ENCODE measurements around the gene RETREG2.
A peak's percentile ranks its signal among the peaks of the same experiment; 100 is the strongest.

RETREG2 gene

GRCh38 chr2:219213486-219214071 is 35.5 kb downstream of the RETREG2 start:
- no peaks in the 10 kb centered on the region for H3K9me3 ChIP-seq (ENCODE audit: control extremely low read depth in 1 of 5, control insufficient read depth in 4 of 5, insufficient read depth in 2 of 5, low read depth in 1 of 5, low read length in 4 of 5)
- DNase-seq = no peak
- H3K27me3 ChIP-seq (replicated peaks in 2 of 5; ENCODE audit: control insufficient read depth in 4 of 5, insufficient read depth in 5 of 5, low read length in 4 of 5) = no peaks in the 10 kb centered on the region
- ChIA-PET CTCF (interaction anchor here (0.9 to 17.2 kb wide), 9 partner anchors 15 to 86 kb away, joined by 3 to 238 read pairs (median 28); partner anchors contain the start of genes ANKZF1, ATG9A, CNPPD1 and GLB1L), POLR2A (no interaction called here)
- H3K27ac ChIP-seq (ENCODE audit: insufficient read depth in 1 of 2, low read depth in 1 of 2, low read length in 2 of 2, poor library complexity in 1 of 2, severe bottlenecking in 2 of 2) = no peak overlapping the region
- 98% methylated on average over 10 of the region's 10 CpGs for WGBS (ENCODE audit: insufficient coverage)
- no peak overlapping the region for H3K4me3 ChIP-seq (ENCODE audit: control insufficient read depth in 1 of 7, extremely low read depth in 1 of 7, insufficient read depth in 4 of 7, low read depth in 2 of 7, low read length in 6 of 7)
- H3K36me3 ChIP-seq (ENCODE audit: control insufficient read depth in 4 of 4, insufficient read depth in 4 of 4, low read length in 3 of 4) = peaks cover 2 to 14% (median 10%) of the 10 kb centered on the region in 4 experiments
- H3K4me1 ChIP-seq (ENCODE audit: control extremely low read depth in 1 of 4, control insufficient read depth in 4 of 4, insufficient read depth in 4 of 4, low read length in 3 of 4) = peaks cover 12 to 50% (median 48%) of the 10 kb centered on the region in 4 experiments

GRCh38 chr2:219214141-219214540 is 36.1 kb downstream of the RETREG2 start:
- 97% methylated on average over 9 of the region's 15 CpGs for WGBS (ENCODE audit: insufficient coverage)
- peaks cover 2 to 10% (median 10%) of the 10 kb centered on the region in 4 experiments for H3K36me3 ChIP-seq (ENCODE audit: control insufficient read depth in 4 of 4, insufficient read depth in 4 of 4, low read length in 3 of 4)
- H3K9me3 ChIP-seq (ENCODE audit: control extremely low read depth in 1 of 5, control insufficient read depth in 4 of 5, insufficient read depth in 2 of 5, low read depth in 1 of 5, low read length in 4 of 5) = no peaks in the 10 kb centered on the region
- no peaks in the 10 kb centered on the region for H3K27me3 ChIP-seq (replicated peaks in 2 of 5; ENCODE audit: control insufficient read depth in 4 of 5, insufficient read depth in 5 of 5, low read length in 4 of 5)
- H3K4me1 ChIP-seq (ENCODE audit: control extremely low read depth in 1 of 4, control insufficient read depth in 4 of 4, insufficient read depth in 4 of 4, low read length in 3 of 4) = peaks cover 8 to 50% (median 48%) of the 10 kb centered on the region in 4 experiments
- H3K27ac ChIP-seq (ENCODE audit: insufficient read depth in 1 of 2, low read depth in 1 of 2, low read length in 2 of 2, poor library complexity in 1 of 2, severe bottlenecking in 2 of 2) = no peak overlapping the region
- no peak for DNase-seq
- ChIA-PET CTCF (interaction anchor here (1.0 to 17.2 kb wide), 8 partner anchors 10 to 81 kb away, joined by 3 to 238 read pairs (median 22); partner anchors contain the start of genes ANKZF1, ATG9A, CNPPD1 and NHEJ1), POLR2A (no interaction called here)
- H3K4me3 ChIP-seq (ENCODE audit: control insufficient read depth in 1 of 7, extremely low read depth in 1 of 7, insufficient read depth in 4 of 7, low read depth in 2 of 7, low read length in 6 of 7) = no peak overlapping the region

- H3K27ac ChIP-seq (ENCODE audit: insufficient read depth in 1 of 2, low read depth in 1 of 2, low read length in 2 of 2, poor library complexity in 1 of 2, severe bottlenecking in 2 of 2) = no peak overlapping the region
- H3K27me3 ChIP-seq (replicated peaks in 2 of 5; ENCODE audit: control insufficient read depth in 4 of 5, insufficient read depth in 5 of 5, low read length in 4 of 5) = no peaks in the 10 kb centered on the region
- POLR2A ChIA-PET = no interaction called here
- H3K36me3 ChIP-seq (ENCODE audit: control insufficient read depth in 4 of 4, insufficient read depth in 4 of 4, low read length in 3 of 4) = peaks cover 2 to 11% (median 10%) of the 10 kb centered on the region in 4 experiments
- CTCF ChIA-PET = interaction anchor here (0.6 to 17.2 kb wide), 10 partner anchors 11 to 80 kb away, joined by 3 to 238 read pairs (median 10); partner anchors contain the start of genes ANKZF1, ATG9A, CNPPD1 and NHEJ1
- peaks cover 5 to 50% (median 44%) of the 10 kb centered on the region in 4 experiments for H3K4me1 ChIP-seq (ENCODE audit: control extremely low read depth in 1 of 4, control insufficient read depth in 4 of 4, insufficient read depth in 4 of 4, low read length in 3 of 4)
- no peak for DNase-seq
- no peak overlapping the region for H3K4me3 ChIP-seq (ENCODE audit: control insufficient read depth in 1 of 7, extremely low read depth in 1 of 7, insufficient read depth in 4 of 7, low read depth in 2 of 7, low read length in 6 of 7)
- no peaks in the 10 kb centered on the region for H3K9me3 ChIP-seq (ENCODE audit: control extremely low read depth in 1 of 5, control insufficient read depth in 4 of 5, insufficient read depth in 2 of 5, low read depth in 1 of 5, low read length in 4 of 5)
- 97% methylated on average over 5 of the region's 6 CpGs for WGBS (ENCODE audit: insufficient coverage)
Measured at GRCh38 chr2:219214786-219215185, 36.7 kb downstream of the RETREG2 start.

- 96% methylated on average over 27 of the region's 27 CpGs for WGBS (ENCODE audit: insufficient coverage)
- Histone ChIP-seq H3K27me3 (replicated peaks in 2 of 5; ENCODE audit: control insufficient read depth in 4 of 5, insufficient read depth in 5 of 5, low read length in 4 of 5) (no peaks in the 10 kb centered on the region), H3K9me3 (ENCODE audit: control extremely low read depth in 1 of 5, control insufficient read depth in 4 of 5, insufficient read depth in 2 of 5, low read depth in 1 of 5, low read length in 4 of 5) (no peaks in the 10 kb centered on the region), H3K4me1 (ENCODE audit: control extremely low read depth in 1 of 4, control insufficient read depth in 4 of 4, insufficient read depth in 4 of 4, low read length in 3 of 4) (peaks cover 0 to 41% (median 32%) of the 10 kb centered on the region in 4 experiments), H3K36me3 (ENCODE audit: control insufficient read depth in 4 of 4, insufficient read depth in 4 of 4, low read length in 3 of 4) (peaks cover 5 to 24% (median 18%) of the 10 kb centered on the region in 4 experiments), H3K4me3 (ENCODE audit: control insufficient read depth in 1 of 7, extremely low read depth in 1 of 7, insufficient read depth in 4 of 7, low read depth in 2 of 7, low read length in 6 of 7) (no peak overlapping the region), H3K27ac (ENCODE audit: insufficient read depth in 1 of 2, low read depth in 1 of 2, low read length in 2 of 2, poor library complexity in 1 of 2, severe bottlenecking in 2 of 2) (no peak overlapping the region)
- CTCF ChIA-PET = interaction anchor here (1.1 to 17.2 kb wide), 9 partner anchors 10 to 62 kb away, joined by 3 to 238 read pairs (median 6); partner anchors contain the start of genes ANKZF1, ATG9A, CNPPD1 and NHEJ1
- no peak for DNase-seq
- POLR2A ChIA-PET = no interaction called here
Measured at GRCh38 chr2:219215871-219216534, 37.9 kb downstream of the RETREG2 start.

- DNase-seq = no peak
- no peak overlapping the region for H3K4me3 ChIP-seq (ENCODE audit: control insufficient read depth in 1 of 7, extremely low read depth in 1 of 7, insufficient read depth in 4 of 7, low read depth in 2 of 7, low read length in 6 of 7)
- 95% methylated on average over 5 of the region's 6 CpGs for WGBS (ENCODE audit: insufficient coverage)
Measured at GRCh38 chr2:219216535-219216915, 38.5 kb downstream of the RETREG2 start.

GRCh38 chr2:219218217-219218731 is 40.2 kb downstream of the RETREG2 start:
- no peaks in the 10 kb centered on the region for H3K27me3 ChIP-seq (replicated peaks in 2 of 5; ENCODE audit: control insufficient read depth in 4 of 5, insufficient read depth in 5 of 5, low read length in 4 of 5)
- H3K27ac ChIP-seq (ENCODE audit: insufficient read depth in 1 of 2, low read depth in 1 of 2, low read length in 2 of 2, poor library complexity in 1 of 2, severe bottlenecking in 2 of 2) = peak overlapping the region in 1 of 2 experiments; percentile 25
- ChIA-PET POLR2A (interaction anchor here (1.0 kb wide), 2 partner anchors 11 to 27 kb away, joined by 3 to 4 read pairs; partner anchors contain the start of genes ANKZF1, ATG9A, GLB1L and STK16), CTCF (interaction anchor here (1.0 to 17.2 kb wide), 5 partner anchors 10 to 61 kb away, joined by 3 to 238 read pairs (median 3); partner anchors contain the start of genes CNPPD1, DNAJB2 and SLC23A3)
- H3K4me3 ChIP-seq (ENCODE audit: control insufficient read depth in 1 of 7, extremely low read depth in 1 of 7, insufficient read depth in 4 of 7, low read depth in 2 of 7, low read length in 6 of 7) = peak overlapping the region in 6 of 7 experiments; percentile 18 to 77 (median 62)
- H3K4me1 ChIP-seq (ENCODE audit: control extremely low read depth in 1 of 4, control insufficient read depth in 4 of 4, insufficient read depth in 4 of 4, low read length in 3 of 4) = peaks cover 0 to 37% (median 27%) of the 10 kb centered on the region in 4 experiments
- peak in 1 of 3 donors; percentile 24 for DNase-seq
- WGBS (ENCODE audit: insufficient coverage) = 0% methylated on average over 34 of the region's 37 CpGs
- H3K9me3 ChIP-seq (ENCODE audit: control extremely low read depth in 1 of 5, control insufficient read depth in 4 of 5, insufficient read depth in 2 of 5, low read depth in 1 of 5, low read length in 4 of 5) = no peaks in the 10 kb centered on the region
- H3K36me3 ChIP-seq (ENCODE audit: control insufficient read depth in 4 of 4, insufficient read depth in 4 of 4, low read length in 3 of 4) = peaks cover 11 to 40% (median 35%) of the 10 kb centered on the region in 4 experiments

More at GRCh38 chr2:219216535-219216915, 38.5 kb downstream of the RETREG2 start:
- ChIA-PET CTCF (interaction anchor here (1.1 to 17.2 kb wide), 9 partner anchors 8 to 78 kb away, joined by 3 to 238 read pairs (median 12); partner anchors contain the start of genes ANKZF1, ATG9A, CNPPD1 and NHEJ1), POLR2A (no interaction called here)
- Histone ChIP-seq H3K27me3 (replicated peaks in 2 of 5; ENCODE audit: control insufficient read depth in 4 of 5, insufficient read depth in 5 of 5, low read length in 4 of 5) (no peaks in the 10 kb centered on the region), H3K9me3 (ENCODE audit: control extremely low read depth in 1 of 5, control insufficient read depth in 4 of 5, insufficient read depth in 2 of 5, low read depth in 1 of 5, low read length in 4 of 5) (no peaks in the 10 kb centered on the region), H3K4me1 (ENCODE audit: control extremely low read depth in 1 of 4, control insufficient read depth in 4 of 4, insufficient read depth in 4 of 4, low read length in 3 of 4) (peaks cover 0 to 37% (median 27%) of the 10 kb centered on the region in 4 experiments), H3K36me3 (ENCODE audit: control insufficient read depth in 4 of 4, insufficient read depth in 4 of 4, low read length in 3 of 4) (peaks cover 7 to 29% (median 22%) of the 10 kb centered on the region in 4 experiments), H3K27ac (ENCODE audit: insufficient read depth in 1 of 2, low read depth in 1 of 2, low read length in 2 of 2, poor library complexity in 1 of 2, severe bottlenecking in 2 of 2) (no peak overlapping the region)
